Renal cortex interstitium (tissue), 11 donors: ENCODE data around the gene INPP5E. TPM values are rescaled to one million over a fixed set of nuclear protein-coding genes. Genes with fewer than 3 reads are reported as not detected.
A peak's percentile ranks its signal among the peaks of the same experiment; 100 is the strongest.

ENCODE experiments used
- DNase-seq, 11 donors: peaks; one replicate each; pipeline ENCODE4 v3.0.0-alpha.2; 2013; ENCODE audit warnings: low read depth in 9 of 11, low spot score in 4 of 11; ENCODE audit errors: extremely low read depth in 1 of 11
- polyA plus RNA-seq, 3 donors: library from polyadenylated mRNA; unstranded; fragments of 120-200 nt; gene quantifications; one replicate each; pipeline ENCODE4 v1.2.1, GENCODE V29; 2013; ENCODE audit not compliant: insufficient read length in 3 of 3

INPP5E gene
- polyA plus RNA-seq, 3 donors = 11.6 to 17.0 (median 16.9) TPM

DNA sequence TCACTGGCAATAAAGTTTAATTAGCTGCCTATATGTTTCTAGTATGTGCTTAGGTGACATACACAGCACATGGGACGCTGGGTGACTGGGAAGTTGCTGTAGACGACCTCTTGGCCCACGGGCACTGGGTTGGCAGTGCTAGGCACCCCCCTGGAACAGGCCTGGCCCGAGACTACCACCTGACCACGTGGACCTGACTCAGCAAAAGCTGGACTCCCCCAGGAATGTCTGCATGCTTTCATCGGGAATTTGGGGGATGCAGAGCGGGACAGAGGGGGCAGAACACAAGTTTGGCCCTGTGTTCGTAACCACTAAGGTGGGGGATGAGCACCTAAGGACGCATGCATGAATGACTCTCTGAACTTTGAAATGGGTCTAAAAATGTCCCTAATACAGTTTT, 16.6 kb upstream of the INPP5E start:
- no peak for DNase-seq

- no peak for DNase-seq
These were observed 15.7 kb upstream of the INPP5E start for GRCh38 chr9:136455043-136456002.

GRCh38 chr9:136454026-136454796, 14.6 kb upstream of the INPP5E start:
- DNase-seq = no peak

GRCh38 chr9:136453326-136453725, 13.7 kb upstream of the INPP5E start:
- DNase-seq = no peak

GRCh38 chr9:136451221-136451877, 11.7 kb upstream of the INPP5E start:
- no peak for DNase-seq

- DNase-seq = no peak
These were observed 9.0 kb upstream of the INPP5E start for GRCh38 chr9:136448655-136449054.

DNA sequence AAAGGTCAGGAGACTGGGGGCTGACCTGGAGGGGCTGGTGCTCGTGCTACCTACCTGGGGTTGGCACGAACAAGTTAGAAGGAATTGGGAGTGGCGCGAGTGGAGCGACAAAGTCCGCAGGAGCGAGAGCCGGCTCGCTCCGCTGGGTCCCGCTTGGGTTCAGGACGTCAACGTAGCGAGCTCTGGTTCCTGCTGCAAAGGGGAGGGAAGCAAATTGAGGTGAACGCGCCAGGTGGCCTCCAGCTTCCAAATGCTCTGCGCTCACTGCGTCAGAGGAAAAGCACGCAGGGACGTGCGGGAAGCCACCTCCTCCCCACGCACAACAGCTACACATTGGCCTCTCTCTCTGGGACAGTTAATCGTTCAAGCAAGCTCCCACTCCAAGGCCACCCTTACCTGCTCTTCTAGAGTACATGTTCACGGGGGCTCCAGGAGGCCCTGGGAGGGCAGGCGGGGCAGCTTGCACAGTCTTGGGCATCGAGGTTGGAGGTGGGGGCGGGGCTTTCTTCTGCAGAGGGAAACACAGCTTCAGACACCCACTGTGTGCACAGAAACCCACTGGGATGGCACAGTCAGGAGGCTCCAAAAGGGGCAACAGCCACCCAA, 7.6 kb upstream of the INPP5E start:
- DNase-seq = no peak

GRCh38 chr9:136445799-136446198, 6.2 kb upstream of the INPP5E start:
- no peak for DNase-seq

GRCh38 chr9:136444102-136444501, 4.5 kb upstream of the INPP5E start:
- no peak for DNase-seq

DNA sequence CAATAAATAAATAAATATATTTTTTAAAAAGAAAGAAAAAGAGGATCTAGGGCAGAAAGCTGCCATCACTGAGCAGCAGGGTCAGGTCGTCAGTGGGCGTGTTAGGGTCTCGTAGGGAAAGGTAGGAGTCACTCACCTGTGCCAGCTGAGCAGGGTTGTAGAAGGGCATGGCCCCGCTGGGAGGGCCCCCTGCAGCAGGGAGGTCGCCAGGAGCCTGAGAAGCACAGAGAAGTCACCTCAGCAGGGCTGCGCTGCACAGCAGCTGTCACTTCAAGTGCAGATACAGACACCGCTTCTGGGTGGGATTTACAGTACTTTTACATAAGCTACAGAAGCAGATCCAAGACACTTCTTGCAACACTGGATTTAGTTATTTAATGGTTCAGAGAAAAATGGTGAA, 4.0 kb upstream of the INPP5E start:
- DNase-seq = no peak

- DNase-seq = no peak
These were observed 3.4 kb upstream of the INPP5E start for GRCh38 chr9:136443087-136443486.

DNA sequence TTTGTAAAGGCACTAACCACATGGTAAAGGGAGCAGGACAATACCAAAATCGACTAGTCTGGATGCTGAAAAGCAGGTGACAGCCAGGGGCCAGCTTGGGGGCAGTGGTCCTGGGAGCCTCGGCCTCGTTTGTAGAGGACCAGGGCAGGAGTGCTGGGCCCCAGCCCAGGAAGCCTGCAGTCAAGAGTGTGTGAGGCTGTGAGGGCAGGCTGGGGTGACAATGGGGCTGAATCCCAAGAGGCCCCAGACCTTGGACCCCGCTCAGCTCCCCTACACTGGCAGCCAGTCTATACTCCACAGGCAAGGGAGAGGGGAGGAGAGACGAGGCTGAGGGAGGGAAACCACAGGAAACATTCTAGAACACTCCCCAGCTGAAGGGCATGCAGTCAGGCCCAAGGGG, 2.6 kb upstream of the INPP5E start:
- DNase-seq = no peak

DNA sequence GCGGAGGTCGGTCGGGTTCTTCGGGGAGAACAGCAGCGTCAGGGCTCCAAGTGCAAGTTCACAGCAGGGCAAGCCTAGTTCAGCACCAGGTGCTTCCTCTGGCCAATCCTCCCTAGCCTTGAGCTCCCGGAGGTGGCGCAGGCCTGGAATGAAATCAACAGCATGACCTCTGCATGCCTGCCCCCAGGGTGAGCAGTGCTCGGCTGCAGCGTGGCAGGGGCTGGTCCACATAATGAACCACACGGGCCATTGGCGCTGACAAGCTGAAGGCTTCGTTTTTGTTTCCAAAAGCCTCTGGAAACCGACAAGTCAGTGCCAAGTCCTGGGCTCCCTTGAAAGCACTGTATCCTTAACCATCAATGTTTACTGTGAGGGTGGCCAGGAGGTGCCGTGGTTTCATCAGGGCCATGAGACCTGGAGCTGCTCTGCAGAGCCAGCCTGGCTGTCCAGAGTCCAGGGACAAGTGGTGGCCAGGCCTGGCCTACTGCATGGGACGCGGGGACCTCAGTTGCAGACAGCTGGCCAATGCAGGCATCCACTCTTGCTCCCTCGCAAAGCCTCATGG, 2.1 kb upstream of the INPP5E start:
- DNase-seq = no peak

DNA sequence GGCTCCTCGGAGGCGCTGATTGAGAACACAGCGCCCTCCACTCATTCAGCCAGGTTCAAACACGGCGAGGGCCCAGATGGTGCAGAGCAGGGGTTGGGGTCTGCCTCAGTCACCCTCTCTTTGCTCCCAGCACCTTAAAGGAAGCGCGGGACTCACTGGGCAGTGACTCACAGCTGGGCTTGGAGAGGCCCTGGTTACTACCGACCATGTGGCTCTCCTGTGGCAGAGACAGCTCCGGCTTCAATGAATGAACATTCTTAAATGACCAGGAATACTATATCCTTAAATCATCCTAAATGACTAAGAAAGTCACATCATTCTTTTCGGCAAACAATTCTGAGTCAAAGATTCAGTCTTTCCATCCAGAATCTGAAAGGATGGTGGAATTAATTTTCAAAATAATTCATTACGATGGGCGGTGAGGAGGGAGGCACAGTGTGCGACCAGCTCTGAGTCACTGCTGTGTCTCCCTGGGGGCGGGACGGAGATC, 1.6 kb upstream of the INPP5E start:
- no peak for DNase-seq

- peak in 2 of 11 donors; percentile 2 to 12 for DNase-seq
These were observed 831 bp downstream of the INPP5E start for GRCh38 chr9:136438548-136439480.

DNA sequence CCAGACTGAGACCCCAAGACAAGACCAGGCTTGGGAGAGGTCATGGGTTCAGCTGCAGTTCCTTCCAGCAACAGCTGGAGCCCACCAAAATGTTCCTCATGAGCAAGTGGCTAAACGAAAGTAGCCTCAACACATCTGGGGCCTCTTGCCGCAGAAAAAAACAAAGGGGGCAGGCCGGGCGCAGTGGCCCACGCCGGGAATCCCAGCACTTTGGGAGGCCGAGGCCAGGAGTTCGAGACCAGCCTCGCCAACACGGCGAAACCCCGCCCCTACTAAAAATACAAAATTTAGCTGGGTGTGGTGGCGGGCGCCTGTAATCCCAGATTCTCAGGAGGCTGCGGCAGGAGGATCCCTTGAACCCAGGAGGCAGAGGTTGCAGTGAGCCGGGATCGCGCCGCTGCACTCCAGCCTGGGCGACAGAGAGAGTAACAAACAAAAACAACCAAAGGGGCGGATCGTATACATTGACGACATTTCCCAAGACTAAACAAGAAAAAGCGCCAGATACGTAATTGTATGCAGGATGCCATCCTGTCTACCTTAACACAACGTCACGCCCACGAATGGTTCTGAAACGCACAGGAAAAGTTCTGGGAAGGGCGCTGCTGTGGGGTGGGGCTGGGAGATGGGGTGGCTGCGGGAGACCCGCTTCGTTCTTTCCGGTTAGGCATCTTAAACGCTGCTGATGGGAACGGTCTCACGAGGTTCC, 1.7 kb downstream of the INPP5E start:
- DNase-seq = peak in 1 of 11 donors; percentile 2

DNA sequence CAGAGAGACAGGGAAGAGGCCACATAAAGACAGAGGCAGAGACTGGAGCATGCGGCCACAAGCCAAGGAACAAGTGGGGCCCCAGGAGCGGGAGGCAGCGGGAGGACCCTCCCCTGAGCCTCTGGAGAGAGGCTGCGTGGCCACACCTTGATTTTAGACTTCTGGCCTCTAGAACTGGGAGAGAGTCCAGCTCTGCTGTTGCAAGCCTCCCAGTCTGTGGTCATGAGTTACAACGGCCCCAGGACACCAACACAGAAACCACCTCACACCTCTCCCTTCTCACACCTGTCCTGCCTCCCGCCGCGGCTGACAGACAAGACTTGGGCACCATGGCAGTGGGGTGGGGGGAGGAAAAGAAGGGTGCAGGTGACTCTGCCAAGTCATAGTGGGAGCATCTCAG, 2.2 kb downstream of the INPP5E start:
- DNase-seq = no peak
